K562 (cell line): ENCODE measurements around the gene EGFL7. TPM values are rescaled to one million over a fixed set of nuclear protein-coding genes. Genes with fewer than 3 reads are reported as not detected.

Source experiments
- AFF4 ChIP-seq: sonication (generic); formaldehyde crosslinking; IDR thresholded peaks from 2 replicates; pipeline ENCODE4 v1.8.0; 2023; ENCODE audit warnings: mild to moderate bottlenecking, missing genetic modification reagents
- BRD4 ChIP-seq: fragments of 200-600 bp; sonication (generic); IDR thresholded peaks from 2 replicates; pipeline ENCODE4 v1.6.1; 2017; ENCODE audit warnings: inconsistent platforms
- E2F8 ChIP-seq: fragments of 450-650 bp; IDR thresholded peaks from 2 replicates; pipeline ENCODE4 v1.7.1; 2018; ENCODE audit warnings: mild to moderate bottlenecking, low read depth; ENCODE audit not compliant: partially characterized antibody
- ZFPM2 ChIP-seq: fragments of 250-450 bp; sonication (Bioruptor Pico); IDR thresholded peaks from 2 replicates; pipeline ENCODE4 v1.5.1; 2022; ENCODE audit warnings: mild to moderate bottlenecking
- ZNF280B ChIP-seq: fragments of 250-450 bp; sonication (Bioruptor Pico); IDR thresholded peaks from 2 replicates; pipeline ENCODE4 v1.5.1; 2021; ENCODE audit warnings: mild to moderate bottlenecking
- ZNF449 ChIP-seq: fragments of 250-450 bp; sonication (Bioruptor Pico); IDR thresholded peaks from 2 replicates; pipeline ENCODE4 v1.8.0; 2022; ENCODE audit warnings: moderate library complexity, mild to moderate bottlenecking, inconsistent platforms
- ZNF57 ChIP-seq: fragments of 450-650 bp; formaldehyde crosslinking; IDR thresholded peaks from 2 replicates; pipeline ENCODE4 v1.4.0; 2020; ENCODE audit warnings: mild to moderate bottlenecking, moderate library complexity
- polyA plus RNA-seq, 8 experiments: library from polyadenylated mRNA; depleted of rRNA in 4 of 8; stranded (reverse) in 5 of 8; unstranded in 3 of 8; fragments of >200 nt; fragmentation: Nextera tagmentation in 2 of 8; fragmentation: Illumina TruSeq in 1 of 8; extraction: Ambion mirVana in 2 of 8; extraction: Trizol in 1 of 8; gene quantifications; 2 replicates each; pipeline versions ENCODE4 v1.2.1 to v1.2.3, GENCODE V29; 2011 to 2014; ENCODE audit warnings: inconsistent platforms in 1 of 8, missing spikeins in 1 of 8
- total RNA-seq, 7 experiments: library from RNA; depleted of rRNA in 6 of 7; stranded (reverse); fragments of >200 nt in 6 of 7; fragmentation: Illumina TruSeq in 2 of 7; extraction: Trizol in 2 of 7; gene quantifications; 2 replicates each; pipeline versions ENCODE4 v1.2.1 to v1.2.3, GENCODE V29; 2011 to 2021; ENCODE audit warnings: low replicate concordance in 1 of 7
- TF ChIP-seq, protein P1 (sequence below), 2 experiments: fragments of 200-800 bp in 1 of 2; sonication (Bioruptor generic) in 1 of 2; sonication (generic) in 1 of 2; formaldehyde crosslinking in 1 of 2; IDR thresholded peaks in 1 of 2; conservative IDR thresholded peaks in 1 of 2; 2 replicates each; pipeline versions ENCODE4 v1.5.0 to v1.6.1; 2016 to 2020; ENCODE audit warnings: missing compliant biosample characterization in 1 of 2, missing genetic modification characterization in 1 of 2, missing genetic modification reagents in 1 of 2
- TF ChIP-seq, protein P2 (sequence below): fragments of 250-450 bp; sonication (Bioruptor Pico); IDR thresholded peaks from 2 replicates; pipeline ENCODE4 v1.5.0; 2021; ENCODE audit warnings: mild to moderate bottlenecking, moderate library complexity

Gene EGFL7
- total and polyA plus RNA-seq, 9 of the 15 experiments (the other 6 are each of a cell fraction or from before 2014, with no cell fraction given) = 1.5 to 286 (median 55.5) TPM

- TF ChIP-seq AFF4 (CRISPR knock-in tag) = no peak
- no peak for TF ChIP-seq BRD4
- peak; percentile 50 for TF ChIP-seq E2F8
- 0 out of 2 replicates have a peak, but pooled peaks have one; percentile 8 for TF ChIP-seq ZNF280B (CRISPR knock-in tag)
- no peak; the same call in 1 of the 2 replicates for TF ChIP-seq ZNF57 (CRISPR knock-in tag)
- TF ChIP-seq ZNF449 (CRISPR knock-in tag) = no peak
- TF ChIP-seq ZFPM2 = 0 out of 2 replicates have a peak, but pooled peaks have one; percentile 50
- TF ChIP-seq, protein P1, sequence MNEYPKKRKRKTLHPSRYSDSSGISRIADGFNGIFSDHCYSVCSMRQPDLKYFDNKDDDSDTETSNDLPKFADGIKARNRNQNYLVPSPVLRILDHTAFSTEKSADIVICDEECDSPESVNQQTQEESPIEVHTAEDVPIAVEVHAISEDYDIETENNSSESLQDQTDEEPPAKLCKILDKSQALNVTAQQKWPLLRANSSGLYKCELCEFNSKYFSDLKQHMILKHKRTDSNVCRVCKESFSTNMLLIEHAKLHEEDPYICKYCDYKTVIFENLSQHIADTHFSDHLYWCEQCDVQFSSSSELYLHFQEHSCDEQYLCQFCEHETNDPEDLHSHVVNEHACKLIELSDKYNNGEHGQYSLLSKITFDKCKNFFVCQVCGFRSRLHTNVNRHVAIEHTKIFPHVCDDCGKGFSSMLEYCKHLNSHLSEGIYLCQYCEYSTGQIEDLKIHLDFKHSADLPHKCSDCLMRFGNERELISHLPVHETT (CRISPR knock-in tag; conservative IDR thresholded peaks at IDR 0.05 in 1 of 2, IDR thresholded peaks at IDR 0.05 in 1 of 2) = no peak
- TF ChIP-seq, protein P2, sequence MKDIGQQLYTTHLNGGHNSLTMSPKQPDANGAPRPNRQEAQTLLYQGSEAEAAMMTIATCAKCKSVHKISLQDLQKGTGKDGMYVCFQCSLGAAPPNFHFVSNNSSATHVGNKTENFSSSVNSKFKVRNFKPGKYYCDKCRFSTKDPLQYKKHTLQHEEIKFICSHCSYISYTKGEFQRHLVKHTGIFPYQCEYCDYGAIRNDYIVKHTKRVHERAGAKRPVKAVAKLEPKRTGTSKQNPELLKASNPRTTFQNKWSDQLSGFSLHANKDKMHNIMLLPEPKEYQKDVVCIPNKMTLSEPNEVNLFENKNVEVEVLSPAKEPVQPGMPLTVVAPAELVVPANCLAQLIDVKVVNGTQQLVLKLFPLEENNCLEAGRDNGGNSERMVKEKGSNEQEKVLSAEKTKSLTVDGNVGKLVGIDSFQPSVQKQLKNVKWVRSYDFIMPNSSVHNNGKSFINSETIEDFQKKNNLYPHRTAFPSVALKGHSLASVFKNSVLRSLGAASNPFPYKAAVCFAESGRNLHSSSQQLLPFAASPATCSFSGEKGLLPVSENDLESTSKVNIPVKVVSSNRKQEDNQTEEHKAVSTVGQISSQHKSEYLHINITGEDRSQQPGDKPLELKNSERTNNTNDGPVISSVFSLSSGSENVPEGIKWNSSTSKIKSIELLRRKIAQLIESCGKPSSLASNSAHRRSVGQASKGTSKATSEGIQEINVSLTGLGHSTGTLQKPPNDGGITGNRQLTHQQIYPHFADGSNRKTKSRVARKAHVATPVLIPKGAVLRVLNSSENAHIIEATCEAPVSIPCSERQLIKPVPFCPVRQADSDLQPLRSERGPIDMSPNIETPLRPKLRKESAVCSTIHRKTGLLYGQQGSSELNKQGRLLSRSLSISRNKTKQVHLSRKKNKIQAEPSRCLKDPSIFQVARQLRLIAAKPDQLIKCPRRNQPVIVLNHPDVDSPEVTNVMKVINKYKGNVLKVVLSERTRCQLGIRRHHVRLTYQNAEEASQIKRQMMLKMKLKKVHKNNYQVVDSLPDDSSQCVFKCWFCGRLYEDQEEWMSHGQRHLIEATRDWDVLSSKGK (CRISPR knock-in tag) = no peak
Measured at GRCh38 chr9:136673088-136673974, 10.6 kb downstream of the EGFL7 start (continued).
